A549 treated with AZD9567 at 1 μM for 4 hours (cell line): Measurements from ENCODE around the gene ADAM21. TPM values are rescaled to one million over a fixed set of nuclear protein-coding genes. Genes with fewer than 3 reads are reported as not detected.

Experiments used
- total RNA-seq: library from RNA; stranded (reverse); fragments of 200-300 nt; extraction: Qiagen RNA extraction; gene quantifications from 5 replicates; pipeline ENCODE4 v1.2.3, GENCODE V29; 2022; ENCODE audit not compliant: insufficient read depth

ADAM21 gene
- 0.02 to 0.06 TPM (median 0.05 TPM) in 3 of 5 replicates, not detected in the others for total RNA-seq

GRCh38 chr14:70451874-70452273 is at the start of gene ADAM21:
TSS of gene ADAM21 (plus strand) at chr14:70452174. CDS start at chr14:70457500, 5,326 bp downstream.

GRCh38 chr14:70416725-70417349 is 35.1 kb upstream of the ADAM21 start, which contains the start of gene SYNJ2BP:
TSS of gene SYNJ2BP (minus strand) at chr14:70417090. CDS start at chr14:70416963, 127 bp downstream.

Other genes with a start within 250 kb of the ADAM21 start
- 55.4 to 63.5 TPM (median 59.9 TPM) in 5 replicates for gene COX16, start 92.5 kb upstream of the ADAM21 start, total RNA-seq
- gene SYNJ2BP, start 35.1 kb upstream of the ADAM21 start, total RNA-seq, result 7.2 to 11.9 TPM (median 9.3 TPM) in 5 replicates
- gene ADAM20, start 82.8 kb downstream of the ADAM21 start, total RNA-seq, result 0.02 to 0.03 TPM in 2 of 5 replicates, not detected in the others
- gene MED6, start 148.5 kb downstream of the ADAM21 start, total RNA-seq, result 40.5 to 44.9 TPM (median 43.9 TPM) in 5 replicates
- gene TTC9, start 189.7 kb downstream of the ADAM21 start, total RNA-seq, result 2.3 to 2.9 TPM (median 2.6 TPM) in 5 replicates